GM21515 (cell line): ENCODE results near the gene MOB4.
A peak's percentile ranks its signal among the peaks of the same experiment; 100 is the strongest.
"Not testable (repeated sequence)": the region's sequence is repeated elsewhere in the genome, so short reads cannot be mapped to it uniquely, and the experiment has no call there.

ENCODE experiments used
- ATAC-seq: cut with Tn5 transposase; IDR thresholded peaks from one replicate; pipeline ENCODE4 v1.9.1; 2021; ENCODE audit not compliant: unreplicated experiment

The MOB4 gene

DNA sequence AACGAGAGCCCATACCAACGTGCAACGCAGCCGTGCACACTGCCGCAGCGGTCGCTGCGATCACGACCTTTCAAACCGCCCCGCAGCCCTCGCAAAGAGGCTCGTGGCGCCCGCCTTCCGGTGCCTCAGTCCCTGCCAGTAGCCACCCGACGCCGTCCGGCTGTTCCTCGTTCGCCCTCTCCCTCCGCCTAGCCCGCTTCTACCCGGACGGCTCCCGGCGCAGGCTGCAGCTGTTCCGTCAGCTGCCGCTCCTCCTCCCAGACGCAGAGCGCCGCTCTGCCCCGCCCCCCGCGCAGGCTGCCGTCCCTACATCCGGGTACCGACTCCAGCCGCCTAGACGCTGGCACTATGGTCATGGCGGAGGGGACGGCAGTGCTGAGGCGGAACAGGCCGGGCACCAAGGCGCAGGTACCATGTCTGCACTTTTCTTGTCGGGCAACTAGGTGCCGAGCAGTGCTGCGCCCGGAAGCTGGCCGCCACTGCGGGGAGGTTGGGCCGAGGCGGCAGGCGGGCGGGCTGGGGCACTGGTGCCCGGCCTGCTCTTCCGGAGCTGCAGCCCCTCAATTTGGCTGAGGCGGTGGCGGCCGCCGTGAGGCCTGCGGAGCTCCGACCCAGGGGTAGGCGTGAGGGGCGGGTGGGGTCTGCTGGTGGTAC lies at the start of gene MOB4:
MOB4 (plus strand) TSS at position 328 of the 654 bp plus-strand sequence; CDS start at position 349, 21 bp downstream.
- ATAC-seq = peak; percentile 95

- ATAC-seq = no peak
Observed at GRCh38 chr2:197472166-197472565, 43.7 kb upstream of the MOB4 start.

DNA sequence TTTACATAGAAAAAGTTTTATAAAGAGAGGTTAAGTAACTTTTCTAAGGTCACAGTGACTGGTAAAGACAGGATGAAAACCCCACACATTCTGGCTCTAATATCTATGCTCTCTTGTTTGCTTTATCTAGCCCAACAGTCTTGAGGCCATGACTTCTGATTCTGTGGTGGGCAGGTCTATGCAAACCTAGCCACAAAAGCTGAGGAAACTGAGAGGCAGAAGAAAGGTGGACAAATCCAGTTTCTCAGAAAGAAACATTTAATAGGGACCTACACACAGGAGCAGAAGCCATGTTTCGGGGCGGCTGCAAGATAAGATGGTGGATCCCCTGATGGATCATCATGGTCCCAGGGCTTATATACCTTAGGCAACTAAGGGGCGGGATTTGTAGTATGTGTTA lies 38.1 kb upstream of the MOB4 start:
- ATAC-seq = no peak

- no peak for ATAC-seq
Observed at GRCh38 chr2:197480165-197481036, 35.5 kb upstream of the MOB4 start.

GRCh38 chr2:197484248-197484647 lies 31.6 kb upstream of the MOB4 start:
- not testable (repeated sequence) for ATAC-seq

- no peak for ATAC-seq
Observed at GRCh38 chr2:197486175-197486574, 29.7 kb upstream of the MOB4 start.

DNA sequence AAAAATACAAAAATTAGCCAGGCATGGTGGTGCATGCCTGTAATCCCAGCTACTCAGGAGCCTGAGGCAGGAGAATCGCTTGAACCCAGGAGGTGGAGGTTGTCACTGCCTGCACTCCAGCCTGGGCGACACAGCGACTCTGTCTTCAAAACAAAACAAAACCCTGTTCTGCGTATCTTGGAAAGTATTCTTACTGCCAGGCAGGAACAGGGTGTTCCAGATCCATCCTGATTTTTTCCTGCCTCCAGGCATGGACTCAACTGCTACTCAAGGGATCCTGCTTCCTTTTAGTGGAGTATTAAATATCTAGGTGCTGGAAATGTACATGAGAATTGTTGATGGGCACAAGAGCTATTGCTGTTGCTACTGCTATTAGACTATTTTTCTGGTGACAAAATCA lies 28.5 kb upstream of the MOB4 start:
- no peak for ATAC-seq

DNA sequence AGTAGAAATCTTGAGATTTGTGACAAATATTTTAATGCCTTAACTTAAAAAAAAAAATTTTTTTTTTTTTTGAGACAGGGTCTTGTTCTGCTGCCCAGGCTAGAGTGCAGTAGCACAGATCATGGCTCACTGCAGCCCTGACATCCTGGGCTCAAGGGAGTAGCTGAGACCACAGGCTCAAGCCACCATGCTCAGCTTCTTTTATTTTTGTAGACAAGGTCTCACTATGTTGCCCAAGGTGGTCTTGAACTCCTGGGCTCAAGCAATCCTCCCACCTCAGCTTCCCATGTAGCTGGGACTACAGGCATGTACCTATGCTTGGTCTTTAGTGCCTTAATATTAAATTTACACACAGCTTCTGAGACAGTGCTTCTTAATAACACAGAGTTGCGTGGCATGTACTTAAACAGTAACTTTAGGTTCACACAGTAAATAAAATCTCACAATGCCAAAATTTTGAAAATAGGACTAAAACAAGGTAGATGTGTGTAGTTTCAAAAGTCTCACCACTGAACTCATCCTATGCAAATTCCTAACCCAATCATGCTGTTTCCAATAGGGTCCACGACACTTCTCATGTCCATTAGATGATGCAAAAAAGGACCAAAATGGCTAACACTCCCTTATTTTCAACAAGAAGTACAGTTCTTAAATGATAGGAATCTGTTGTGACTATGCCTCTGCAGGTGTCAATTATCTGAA lies 20.3 kb upstream of the MOB4 start:
- no peak for ATAC-seq

DNA sequence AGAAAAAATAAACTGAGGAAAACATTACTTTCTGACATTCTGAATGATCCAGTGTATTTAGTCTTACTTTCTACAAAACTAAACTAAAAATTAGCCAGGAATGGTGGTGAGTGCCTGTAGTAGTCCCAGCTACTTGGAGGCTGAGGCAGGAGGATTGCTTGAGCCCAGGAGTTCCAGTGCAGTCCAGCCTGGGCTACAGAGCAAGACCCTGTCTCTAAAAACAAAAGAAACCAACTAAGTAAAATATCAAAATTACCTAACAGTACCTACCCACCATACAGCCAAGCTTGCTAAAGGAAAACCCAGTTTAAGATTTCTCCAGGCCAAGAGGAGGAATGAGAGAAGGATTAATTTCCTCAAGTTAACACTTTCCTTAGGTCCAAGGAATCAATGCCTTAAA lies 19.2 kb upstream of the MOB4 start:
- ATAC-seq = no peak

GRCh38 chr2:197497326-197497725 lies 18.5 kb upstream of the MOB4 start:
- ATAC-seq = no peak

- ATAC-seq = no peak
Observed at GRCh38 chr2:197498235-197498936, 17.5 kb upstream of the MOB4 start.

- peak; percentile 11 for ATAC-seq
Observed at GRCh38 chr2:197498937-197499593, 16.8 kb upstream of the MOB4 start.

GRCh38 chr2:197499594-197500502 lies 16.0 kb upstream of the MOB4 start, which contains the start of the genes HSPD1 and HSPE1:
Gene HSPD1 (minus strand): TSS chr2:197499840. CDS start chr2:197498848, 992 bp downstream.
Gene HSPE1 (plus strand): TSS chr2:197500379. CDS start chr2:197500437, 58 bp downstream.
- ATAC-seq = peak; percentile 79

GRCh38 chr2:197500503-197501131 lies 15.2 kb upstream of the MOB4 start:
- peak; percentile 8 for ATAC-seq

DNA sequence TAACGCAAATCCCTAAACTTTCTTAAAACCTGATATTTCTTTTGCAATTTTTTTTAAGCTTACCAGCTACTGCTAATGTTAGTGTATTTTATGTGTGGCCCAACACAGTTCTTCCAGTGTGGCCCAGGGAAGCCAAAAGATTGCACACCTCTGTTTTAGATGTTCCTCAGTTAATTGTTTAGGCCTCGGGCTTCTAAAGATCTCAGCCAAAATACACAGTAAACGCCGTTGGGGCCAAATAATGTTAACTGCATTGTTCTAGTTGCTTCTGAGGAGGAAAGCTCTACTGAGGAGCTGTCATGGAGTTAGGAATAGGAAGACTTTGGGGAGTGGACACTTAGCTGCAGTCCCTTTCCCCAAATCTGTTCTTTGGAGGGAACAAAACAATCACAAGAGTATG lies 13.7 kb upstream of the MOB4 start:
- ATAC-seq = no peak

DNA sequence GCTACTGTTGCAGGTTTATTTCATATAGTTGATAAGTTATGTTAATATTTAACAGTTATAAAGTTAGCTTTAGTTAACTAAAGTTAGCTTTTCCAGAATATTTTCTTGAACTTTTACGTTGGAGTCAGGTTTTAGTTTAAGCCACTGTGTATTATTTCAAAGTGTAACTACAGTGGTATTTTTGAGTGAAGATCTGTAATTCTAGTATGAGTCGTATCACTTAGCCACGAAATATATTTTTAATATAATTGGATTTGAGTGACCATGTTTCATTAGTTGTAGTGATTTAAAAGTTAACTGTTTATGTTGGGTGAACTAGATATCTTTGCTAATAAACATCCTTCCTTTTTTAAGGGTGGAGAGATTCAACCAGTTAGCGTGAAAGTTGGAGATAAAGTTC lies 13.2 kb upstream of the MOB4 start:
- ATAC-seq = no peak

DNA sequence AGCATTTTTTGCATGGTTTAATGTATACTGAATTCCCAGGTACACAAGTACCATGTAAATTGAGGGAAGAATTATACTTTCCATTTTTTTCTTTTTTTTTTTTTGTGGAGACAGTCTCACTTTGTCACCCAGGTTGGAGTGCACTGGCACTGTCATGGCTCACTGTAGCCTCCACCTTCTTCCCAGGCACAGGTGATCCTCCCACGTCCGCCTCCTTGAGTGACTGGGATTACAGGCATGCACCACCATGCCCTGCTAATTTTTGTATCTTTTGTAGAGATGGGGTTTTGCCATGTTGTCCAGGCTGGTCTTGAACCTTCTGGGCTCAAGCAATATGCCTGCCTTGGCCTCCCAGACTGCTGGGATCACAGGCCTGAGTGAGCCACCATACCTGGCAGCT lies 11.9 kb upstream of the MOB4 start:
- no peak for ATAC-seq

GRCh38 chr2:197504512-197504911 lies 11.4 kb upstream of the MOB4 start:
- no peak for ATAC-seq

GRCh38 chr2:197506658-197507057 lies 9.2 kb upstream of the MOB4 start:
- ATAC-seq = no peak
